HuH-7.5 (cell line): Measurements from ENCODE around the gene LPP.

Experiments used
- DNase-seq: peaks from one replicate; pipeline ENCODE4 v3.0.0; 2011; ENCODE audit warnings: low spot score

LPP gene

DNA sequence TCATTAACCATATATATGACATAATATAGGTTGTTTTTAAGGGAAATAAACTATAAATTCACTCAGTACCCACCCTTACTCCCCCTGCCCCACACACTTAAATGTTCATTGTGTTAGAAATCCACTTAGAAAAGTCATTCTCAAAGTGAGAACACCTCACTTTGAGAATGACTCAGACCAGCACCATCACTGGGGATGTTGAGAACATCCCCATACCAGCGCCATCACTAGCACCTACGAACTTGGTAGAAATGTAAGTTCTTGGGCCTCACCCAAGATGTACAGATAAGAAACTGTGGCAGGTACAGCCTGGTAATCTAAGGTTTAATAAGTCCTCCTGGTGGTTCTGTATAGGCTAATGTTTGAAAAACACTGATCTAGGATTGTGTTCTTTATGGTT, 362.6 kb downstream of the LPP start:
- DNase-seq = no peak

DNA sequence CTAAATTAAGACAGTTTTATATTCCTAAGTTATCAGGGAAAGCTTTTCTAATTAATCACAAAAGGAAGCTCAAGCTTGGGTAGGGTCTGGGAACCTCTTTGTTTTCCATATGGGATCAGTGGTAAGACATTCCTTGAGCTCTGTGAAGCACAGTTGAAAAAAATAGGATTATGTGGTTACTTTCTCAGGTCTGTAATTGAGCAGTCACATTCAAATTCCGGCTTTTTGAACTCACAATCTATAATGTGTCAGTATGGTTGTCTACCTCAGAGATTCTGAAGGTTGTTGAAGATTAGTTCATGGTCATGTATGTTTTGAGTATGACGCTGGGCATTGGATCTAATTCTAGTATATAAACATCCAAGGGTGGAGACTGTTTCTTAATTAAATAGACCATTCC, 364.5 kb downstream of the LPP start:
- no peak for DNase-seq

GRCh38 chr3:188518835-188519452, 365.0 kb downstream of the LPP start:
- DNase-seq = no peak

DNA sequence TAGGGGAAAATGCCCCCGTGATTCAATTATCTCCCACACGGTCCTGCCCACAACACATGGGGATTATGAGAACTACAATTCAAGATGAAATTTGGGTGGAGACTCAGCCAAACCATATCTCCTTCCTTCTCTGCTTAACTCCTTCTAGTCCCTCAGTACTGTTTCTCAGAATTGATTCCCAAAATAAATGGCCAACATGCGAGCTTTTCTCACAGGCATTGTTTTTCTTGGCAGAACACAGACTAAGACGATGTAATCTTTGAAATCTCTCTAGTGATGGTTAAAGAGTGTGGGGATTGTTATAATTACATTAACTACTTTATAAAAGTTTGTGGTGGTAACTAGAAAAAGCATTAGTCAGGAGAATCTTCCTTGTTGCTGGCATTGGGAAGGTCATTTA, 366.5 kb downstream of the LPP start:
- DNase-seq = no peak

DNA sequence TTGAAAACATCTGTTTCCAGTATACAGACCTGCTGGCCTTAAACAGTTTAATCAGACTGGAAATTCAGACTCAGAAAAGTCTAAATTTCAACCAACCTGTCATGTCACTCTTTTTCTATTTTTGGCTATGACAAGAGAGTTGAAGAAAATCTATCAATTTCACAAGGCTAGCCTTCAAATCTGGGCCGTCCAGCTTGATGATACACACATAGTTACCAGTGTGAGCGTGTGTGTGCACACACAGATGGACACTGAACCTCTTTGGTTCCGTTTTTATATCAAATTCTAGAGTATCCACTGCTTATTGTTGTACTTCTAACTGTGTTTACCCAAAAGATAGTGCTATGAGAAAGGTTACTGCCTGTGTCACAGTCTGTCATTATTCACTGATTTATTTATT, 368.2 kb downstream of the LPP start:
- no peak for DNase-seq

- DNase-seq = no peak
Observed at GRCh38 chr3:188523291-188523690, 369.3 kb downstream of the LPP start.

DNA sequence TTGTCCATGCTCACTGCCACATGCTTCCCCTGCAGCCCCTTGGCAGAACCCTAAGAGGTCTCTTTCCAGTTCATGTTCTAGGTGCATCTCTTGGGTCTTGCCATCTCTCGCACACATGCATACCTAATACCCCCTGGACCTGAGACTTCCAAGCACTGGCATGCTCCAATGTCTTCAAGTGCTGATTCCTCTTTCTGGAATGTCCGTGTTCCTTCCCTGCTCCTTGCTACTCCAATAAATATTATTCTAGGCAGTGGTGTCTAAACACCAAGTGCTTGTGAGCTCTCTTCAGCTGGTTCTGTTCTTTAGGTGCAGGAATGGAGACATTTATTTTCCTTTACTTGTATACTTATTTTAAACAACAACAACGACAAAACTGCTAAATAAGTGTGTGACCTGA, 370.1 kb downstream of the LPP start:
- DNase-seq = no peak

- no peak for DNase-seq
Observed at GRCh38 chr3:188526057-188526456, 372.1 kb downstream of the LPP start.

- no peak for DNase-seq
Observed at GRCh38 chr3:188527389-188527788, 373.4 kb downstream of the LPP start.

DNA sequence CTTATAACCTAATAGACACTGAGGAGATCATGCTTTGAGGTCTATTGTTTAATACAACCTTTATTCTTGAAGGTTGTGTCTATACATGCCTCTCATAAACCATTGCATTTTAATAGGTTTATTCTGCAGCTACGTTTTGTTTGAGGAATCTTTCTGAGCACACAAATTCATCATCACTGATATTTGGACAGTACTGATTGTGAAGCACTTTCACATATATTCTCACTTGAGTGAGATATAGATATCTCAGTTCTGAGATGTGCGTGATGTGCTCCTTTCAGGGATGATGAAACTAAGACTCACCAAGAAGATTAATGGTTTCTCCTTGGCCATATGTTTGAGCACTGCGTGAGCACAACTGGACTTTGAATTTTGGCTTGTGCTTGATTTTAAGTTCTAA, 374.4 kb downstream of the LPP start:
- DNase-seq = no peak

DNA sequence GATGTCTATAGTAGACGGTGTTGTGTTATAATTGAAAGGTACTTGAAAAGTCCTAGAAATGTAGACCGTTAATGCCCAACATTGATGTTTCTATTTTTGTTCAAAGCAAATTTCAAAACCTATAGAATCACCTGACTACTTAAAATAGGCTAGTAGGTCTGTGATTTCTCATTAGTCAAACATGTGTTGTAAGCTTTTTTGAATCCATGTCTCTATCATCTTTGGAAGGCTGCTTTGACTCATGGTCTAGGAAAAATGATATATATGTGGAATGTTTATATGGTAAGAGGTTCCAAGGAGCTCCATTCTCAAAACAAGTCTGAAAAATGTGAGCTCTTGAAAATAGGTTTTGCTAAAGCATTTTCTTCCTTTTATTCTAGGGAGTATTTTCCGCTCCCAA, 375.3 kb downstream of the LPP start:
- DNase-seq = no peak

DNA sequence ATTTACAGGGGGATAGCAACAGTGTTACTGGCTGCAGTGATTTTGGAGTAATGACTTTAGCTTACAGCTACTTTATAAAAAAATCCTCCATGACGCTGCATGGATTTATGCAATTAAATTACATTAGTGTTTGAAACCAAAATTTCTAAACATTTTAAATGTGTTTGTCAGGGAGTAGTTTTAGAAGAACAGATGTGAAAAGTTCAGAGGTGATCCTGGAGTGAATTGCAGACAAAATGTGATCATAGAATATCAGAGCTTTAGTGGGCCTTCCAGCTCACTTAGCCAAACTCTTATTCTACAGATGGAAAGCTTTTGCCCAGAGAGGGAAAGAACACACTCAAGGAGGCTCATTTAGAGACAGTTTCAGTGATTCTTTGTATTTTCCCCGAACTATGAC, 376.3 kb downstream of the LPP start:
- no peak for DNase-seq

DNA sequence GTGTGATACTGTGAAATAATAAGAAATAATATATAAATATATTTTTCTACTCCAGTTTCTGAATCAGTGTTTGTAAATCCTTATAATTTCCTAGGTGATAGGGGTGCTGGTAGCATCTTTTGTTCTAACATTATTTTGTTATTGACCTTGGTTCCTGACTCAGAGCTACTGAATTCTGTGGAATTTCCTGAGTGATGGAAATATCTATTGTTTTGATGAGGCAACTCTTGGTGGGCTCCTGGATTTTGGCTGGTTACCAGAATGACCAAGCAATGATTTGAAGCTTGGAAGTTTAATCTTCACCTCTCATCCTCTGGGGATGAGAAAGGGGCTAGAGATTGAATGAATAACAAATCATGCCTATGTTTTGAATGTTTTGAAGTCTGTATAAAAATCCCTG, 377.3 kb downstream of the LPP start:
- no peak for DNase-seq

GRCh38 chr3:188533172-188533571, 379.2 kb downstream of the LPP start:
- DNase-seq = no peak

DNA sequence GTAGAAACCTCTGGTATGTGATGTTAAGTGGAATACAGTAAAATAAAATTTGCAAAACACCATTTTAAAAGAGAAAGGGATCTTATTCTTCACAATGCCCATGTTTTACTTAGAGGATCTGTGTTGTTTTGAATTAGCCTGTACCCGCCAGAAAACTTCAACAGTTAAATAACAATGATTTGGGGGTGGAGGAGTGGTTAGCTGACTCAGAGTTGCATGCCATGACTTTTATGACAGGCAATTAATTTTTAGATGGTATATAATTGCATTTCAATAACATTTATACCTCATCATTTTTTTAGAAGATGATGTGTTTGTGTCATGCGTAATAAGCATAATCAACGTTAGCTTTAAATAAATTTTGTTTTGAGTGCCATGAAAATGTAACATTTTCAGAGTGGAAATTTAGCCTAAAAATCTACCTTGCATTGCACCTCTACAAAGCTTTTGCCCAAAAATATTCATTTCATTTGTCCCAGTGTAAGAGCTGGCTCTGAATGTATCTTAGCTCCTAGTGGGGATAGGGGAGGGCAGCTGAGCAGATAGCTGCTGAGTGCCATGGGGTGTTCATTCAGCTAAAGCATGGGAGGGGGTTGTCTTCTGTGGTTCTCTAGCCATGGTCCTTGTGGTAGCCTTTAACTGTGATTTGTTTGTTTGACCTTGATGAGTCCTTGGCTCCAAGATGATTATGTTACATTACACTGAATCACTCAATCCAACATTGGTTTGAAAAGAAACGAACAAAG, 379.8 kb downstream of the LPP start:
- DNase-seq = no peak

GRCh38 chr3:188534633-188535032, 380.7 kb downstream of the LPP start:
- no peak for DNase-seq

- no peak for DNase-seq
Observed at GRCh38 chr3:188537606-188538005, 383.6 kb downstream of the LPP start.

DNA sequence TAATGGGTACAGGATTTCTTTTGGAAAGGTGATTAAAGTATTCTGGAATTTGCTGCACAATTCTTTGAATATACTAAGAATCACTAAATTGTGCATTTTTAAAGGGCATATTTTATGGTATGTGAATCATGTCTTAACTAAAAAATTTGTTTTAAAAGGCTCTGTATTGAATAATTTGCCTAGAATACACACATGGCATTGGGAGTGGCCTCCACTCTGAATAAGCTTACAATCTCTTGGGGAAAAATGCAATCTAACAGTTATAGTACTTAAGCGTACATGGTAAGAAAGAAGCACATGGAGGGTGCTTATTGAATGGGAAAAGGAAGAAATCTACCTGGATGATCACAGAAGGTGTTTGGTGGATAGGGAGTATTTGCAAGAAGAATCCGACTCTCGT, 385.1 kb downstream of the LPP start:
- DNase-seq = no peak

GRCh38 chr3:188539631-188540194, 385.8 kb downstream of the LPP start:
- DNase-seq = no peak

DNA sequence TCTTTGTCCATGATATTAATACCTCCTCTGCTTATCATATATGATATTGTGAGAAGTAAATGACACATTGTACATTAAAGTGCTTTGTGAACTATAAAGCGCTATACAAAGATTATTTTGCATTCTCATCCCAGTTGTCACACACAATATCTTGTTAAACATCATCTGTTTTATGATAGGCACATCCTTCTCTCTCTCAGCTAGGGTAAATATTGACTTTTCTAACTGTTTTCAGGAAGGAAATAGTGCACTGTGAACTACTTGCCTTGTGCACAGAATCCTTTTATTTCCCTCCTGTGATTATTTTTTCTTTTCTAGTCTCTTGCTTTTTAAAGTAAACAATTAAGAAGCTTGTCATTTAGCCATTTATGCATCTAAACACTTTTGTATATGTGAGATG, 388.2 kb downstream of the LPP start:
- DNase-seq = no peak

DNA sequence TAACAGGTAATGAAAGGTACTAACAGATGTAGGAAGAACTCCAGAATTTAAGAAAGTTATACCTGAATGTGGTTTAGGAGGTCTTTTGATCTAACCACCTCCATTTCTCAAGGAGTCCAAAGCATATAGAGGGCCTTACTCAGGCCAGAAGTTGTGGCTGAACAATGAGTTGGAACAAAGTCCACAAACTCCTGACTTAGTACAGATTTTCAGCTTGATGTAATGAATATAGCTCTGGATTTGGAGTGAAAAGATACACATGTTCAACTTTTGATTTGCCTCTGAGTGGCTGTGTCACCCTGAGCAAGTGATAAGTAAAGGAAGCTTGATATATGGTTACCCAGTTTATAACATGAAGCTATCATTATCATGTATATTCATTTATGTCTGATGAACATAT, 390.1 kb downstream of the LPP start:
- DNase-seq = no peak

DNA sequence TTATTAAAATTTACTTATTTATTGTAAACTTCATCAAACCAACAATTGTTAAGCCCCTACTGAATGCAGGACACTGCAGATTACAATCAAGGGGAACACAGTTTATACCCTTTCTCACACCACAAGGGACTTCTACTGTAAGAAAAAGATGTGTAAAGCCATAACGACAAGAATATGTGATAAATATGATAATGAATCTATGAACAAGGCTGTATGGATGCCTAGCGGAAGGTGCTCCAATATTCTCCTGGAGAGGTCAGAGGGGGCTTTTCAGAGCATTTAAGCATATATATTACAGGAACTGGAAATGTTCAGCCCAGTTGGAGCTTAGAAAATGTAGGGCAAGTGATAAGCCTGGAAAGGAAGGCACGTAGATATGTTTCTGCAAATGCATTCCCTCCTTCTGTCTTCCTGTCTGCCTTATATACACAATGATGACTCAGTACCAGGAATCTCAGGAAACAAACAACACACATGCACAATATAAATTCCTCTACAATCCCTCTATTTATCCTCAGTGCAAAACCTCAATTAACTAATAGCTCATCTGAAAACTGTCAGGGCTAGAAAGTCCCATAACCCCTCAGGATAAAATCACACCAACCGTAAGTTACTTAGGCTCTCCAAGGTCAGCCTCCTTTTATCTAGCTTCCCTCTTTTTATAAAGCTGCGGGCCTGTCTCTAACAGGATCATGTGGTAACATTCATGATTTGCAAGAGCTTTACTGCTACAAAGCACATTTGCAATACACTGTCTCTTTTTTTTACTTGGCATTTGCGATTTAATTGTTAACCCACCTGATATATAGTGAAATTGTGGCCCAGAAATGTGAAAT, 393.1 kb downstream of the LPP start:
- no peak for DNase-seq

DNA sequence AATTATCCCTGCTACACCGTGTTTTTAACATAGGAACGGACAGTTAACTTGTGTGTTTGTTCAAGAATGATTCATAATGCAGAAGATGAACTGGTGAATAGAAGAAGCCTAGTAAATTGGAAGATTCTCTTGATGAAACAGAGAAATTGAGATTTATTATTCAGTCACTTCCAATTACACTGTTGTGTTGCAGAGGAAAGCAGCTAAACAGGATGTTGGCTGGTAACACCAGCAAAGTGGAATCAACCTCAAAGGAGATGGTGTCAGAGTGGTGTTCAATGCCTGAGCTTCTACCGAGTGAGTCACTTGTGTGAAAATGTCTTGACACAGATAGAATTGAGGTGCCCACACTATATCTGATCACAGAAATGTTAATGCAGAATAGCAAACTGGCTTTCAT, 399.6 kb downstream of the LPP start:
- no peak for DNase-seq
